HuH-7 (cell line): ENCODE results near the gene CTBP1.

Source experiments
- DNase-seq: peaks from one replicate; pipeline ENCODE4 v3.0.0; 2011; ENCODE audit warnings: low spot score

The CTBP1 gene

GRCh38 chr4:1175635-1176229 lies 73.2 kb downstream of the CTBP1 start:
- no peak for DNase-seq

GRCh38 chr4:1174941-1175634 lies 73.8 kb downstream of the CTBP1 start:
- DNase-seq = no peak

GRCh38 chr4:1172971-1173757 lies 75.8 kb downstream of the CTBP1 start:
- peak; percentile 91 for DNase-seq

GRCh38 chr4:1172228-1172851 lies 76.6 kb downstream of the CTBP1 start, which contains the start of gene SPON2:
Gene SPON2 (minus strand): TSS chr4:1172583.
- peak; percentile 59 for DNase-seq

- no peak for DNase-seq
Measured at GRCh38 chr4:1171311-1172227, 77.4 kb downstream of the CTBP1 start.

GRCh38 chr4:1170976-1171310 lies 78.0 kb downstream of the CTBP1 start:
- no peak for DNase-seq

- no peak for DNase-seq
Measured at GRCh38 chr4:1170156-1170975, 78.6 kb downstream of the CTBP1 start.

GRCh38 chr4:1169691-1170096 lies 79.2 kb downstream of the CTBP1 start:
- DNase-seq = no peak

GRCh38 chr4:1169171-1169671 lies 79.7 kb downstream of the CTBP1 start:
- DNase-seq = no peak

GRCh38 chr4:1168191-1169101 lies 80.5 kb downstream of the CTBP1 start:
- no peak for DNase-seq

- DNase-seq = peak; percentile 79
Measured at GRCh38 chr4:1167244-1167949, 81.5 kb downstream of the CTBP1 start.

- DNase-seq = no peak
Measured at GRCh38 chr4:1166509-1167243, 82.3 kb downstream of the CTBP1 start.

- no peak for DNase-seq
Measured at GRCh38 chr4:1164956-1165545, 83.9 kb downstream of the CTBP1 start.

GRCh38 chr4:1164444-1164843 lies 84.5 kb downstream of the CTBP1 start:
- DNase-seq = no peak

GRCh38 chr4:1164040-1164439 lies 84.9 kb downstream of the CTBP1 start:
- no peak for DNase-seq
